Brain pericyte (primary cell): ENCODE measurements around the gene CDH12.
"Not testable (repeated sequence)": the region's sequence is repeated elsewhere in the genome, so short reads cannot be mapped to it uniquely, and the experiment has no call there.

ENCODE experiments used
- DNase-seq: peaks from one replicate; pipeline ENCODE4 v3.0.0-alpha.2; 2012; ENCODE audit warnings: low read depth, low spot score

The CDH12 gene

GRCh38 chr5:22156953-22157352, 696.2 kb downstream of the CDH12 start:
- DNase-seq, result not testable (repeated sequence)

DNA sequence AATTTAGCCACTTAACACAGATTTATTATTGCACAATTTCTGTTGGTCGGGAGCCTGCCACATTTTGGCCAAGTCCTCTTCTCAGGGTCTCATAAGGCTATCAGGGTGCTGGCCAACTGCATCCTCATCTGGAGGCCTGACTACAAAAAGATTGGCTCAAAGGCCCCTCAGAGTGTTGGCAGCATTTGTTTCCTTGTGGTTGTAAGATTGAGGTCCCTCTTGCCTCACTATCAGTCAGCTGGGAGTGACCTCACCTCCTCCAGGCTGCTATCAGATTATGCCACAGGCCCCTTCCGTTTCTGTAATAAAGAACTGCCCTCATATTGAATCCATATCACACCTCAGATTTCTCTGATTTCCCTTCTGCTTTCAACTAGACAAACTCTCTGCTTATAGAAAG, 698.4 kb downstream of the CDH12 start:
- not testable (repeated sequence) for DNase-seq

DNA sequence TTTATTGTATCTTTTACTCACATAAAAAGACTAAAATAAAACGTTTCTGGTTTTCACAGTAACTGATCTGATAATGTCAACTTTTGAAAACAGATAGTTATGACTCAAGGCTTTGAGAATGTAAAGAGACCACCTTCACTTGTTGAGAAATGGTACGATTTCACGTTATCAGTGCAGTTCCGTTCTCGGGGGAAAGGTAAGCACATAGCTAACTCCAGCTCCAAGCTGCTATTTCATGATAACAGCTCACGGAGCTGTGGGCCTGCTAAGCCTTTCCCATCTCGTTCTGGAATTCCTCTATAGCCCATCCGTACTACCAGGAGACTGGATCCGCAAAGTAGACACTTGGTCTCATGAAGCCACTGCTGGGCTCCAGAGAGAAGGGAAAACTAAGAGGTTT, 701.3 kb downstream of the CDH12 start:
- DNase-seq, result not testable (repeated sequence)

DNA sequence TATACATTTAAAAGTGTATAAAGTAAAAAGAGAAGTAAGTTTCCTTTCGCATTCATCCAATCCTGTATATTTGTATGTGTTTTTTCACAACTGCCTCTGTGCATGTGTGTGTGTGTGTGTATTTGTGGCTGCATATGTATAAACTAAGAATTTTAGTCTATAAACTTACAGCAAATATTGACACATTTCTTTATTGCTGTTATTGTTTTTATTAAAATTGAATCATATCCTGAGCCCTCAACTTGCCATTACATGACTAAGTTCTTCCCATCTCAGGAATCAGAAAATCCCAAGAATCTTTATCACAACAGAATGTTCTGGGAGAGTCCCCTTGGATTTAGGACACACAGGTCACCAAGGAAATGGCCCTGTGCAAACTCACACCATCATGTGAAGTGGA, 712.7 kb downstream of the CDH12 start:
- DNase-seq, result not testable (repeated sequence)

GRCh38 chr5:22139662-22140300, 713.4 kb downstream of the CDH12 start:
- DNase-seq, result not testable (repeated sequence)

- DNase-seq, result no peak
These were observed 741.8 kb downstream of the CDH12 start for GRCh38 chr5:22111320-22111719.

DNA sequence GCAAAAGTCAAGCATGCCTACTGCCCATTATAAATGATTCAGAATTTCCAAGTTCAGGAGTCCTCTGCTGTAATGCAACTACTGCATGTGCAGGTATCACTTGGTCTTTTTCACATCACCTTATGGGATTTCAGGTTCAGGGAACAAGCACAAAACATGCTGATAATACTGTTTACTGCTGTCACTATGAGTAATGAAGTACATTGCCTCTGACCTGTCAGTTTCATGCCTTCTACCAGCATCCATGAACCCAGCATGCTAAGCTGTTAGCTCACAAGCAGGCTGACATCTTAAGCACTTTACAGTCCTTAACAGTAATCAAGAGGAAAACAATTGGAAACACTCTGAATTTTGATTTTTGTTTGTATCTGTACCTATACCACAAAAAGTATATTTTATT, 743.8 kb downstream of the CDH12 start:
- DNase-seq, result no peak

- DNase-seq, result no peak
These were observed 744.6 kb downstream of the CDH12 start for GRCh38 chr5:22108545-22108944.

DNA sequence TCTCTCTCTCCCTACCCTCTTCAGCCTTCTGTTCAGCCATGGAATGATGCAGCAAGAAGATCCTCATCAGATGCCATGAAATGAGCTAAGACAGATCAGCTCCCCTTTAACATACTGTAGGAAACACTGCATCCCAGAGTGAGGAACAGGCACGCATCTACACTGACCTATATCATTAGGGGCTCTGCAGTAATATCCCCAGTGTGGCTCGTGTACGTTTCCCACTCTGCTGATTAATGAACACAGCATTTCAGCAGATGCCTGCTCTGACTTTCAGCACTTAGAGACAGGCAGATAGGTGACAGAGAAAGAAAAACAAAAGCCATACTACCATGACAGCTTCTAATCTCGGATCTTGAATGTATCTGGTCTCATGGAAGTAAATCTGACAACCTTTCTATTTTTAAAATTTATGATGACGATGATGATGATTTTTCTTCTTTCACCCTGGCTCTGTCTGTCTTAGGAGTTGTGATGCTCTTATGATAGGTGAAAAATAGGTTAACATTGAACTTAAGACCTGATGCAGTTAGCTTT, 750.3 kb downstream of the CDH12 start:
- no peak for DNase-seq

DNA sequence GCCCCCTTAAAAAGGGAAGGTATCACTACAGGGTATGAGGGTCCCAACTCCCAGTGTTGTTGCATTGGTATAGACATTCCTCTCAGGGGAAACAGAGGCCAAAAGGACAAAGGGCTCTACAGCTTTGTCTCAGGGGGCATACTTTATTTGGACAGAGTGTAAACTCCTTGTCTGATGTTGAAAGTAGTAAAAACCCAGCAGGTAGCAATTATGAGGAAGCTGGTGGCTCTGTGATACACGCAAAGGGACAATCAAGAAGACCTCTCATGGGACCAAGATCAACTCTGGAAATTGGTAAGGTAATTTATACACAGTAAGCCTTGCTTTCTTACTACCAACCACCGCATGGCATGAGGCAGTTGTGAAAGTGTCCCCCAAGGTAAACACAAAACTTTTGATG, 764.6 kb downstream of the CDH12 start:
- no peak for DNase-seq

DNA sequence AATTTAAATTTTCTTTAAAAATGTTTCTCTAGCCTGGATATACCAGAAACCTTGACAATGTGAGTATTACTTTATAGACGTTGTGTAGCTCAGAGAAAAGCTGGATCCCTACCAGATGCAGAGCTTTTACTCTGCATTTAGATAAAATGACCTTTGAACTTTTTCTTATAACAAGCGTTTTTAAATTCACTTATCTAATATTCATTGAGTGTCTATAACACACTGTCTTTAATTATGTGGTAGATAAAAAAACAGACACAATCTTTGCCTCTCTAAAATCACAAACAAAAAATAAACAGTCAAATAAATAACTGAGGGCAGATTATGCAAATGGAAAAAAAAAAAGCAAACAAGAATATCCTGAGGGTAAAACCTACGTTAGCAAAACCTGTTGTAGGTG, 773.6 kb downstream of the CDH12 start:
- DNase-seq, result no peak

DNA sequence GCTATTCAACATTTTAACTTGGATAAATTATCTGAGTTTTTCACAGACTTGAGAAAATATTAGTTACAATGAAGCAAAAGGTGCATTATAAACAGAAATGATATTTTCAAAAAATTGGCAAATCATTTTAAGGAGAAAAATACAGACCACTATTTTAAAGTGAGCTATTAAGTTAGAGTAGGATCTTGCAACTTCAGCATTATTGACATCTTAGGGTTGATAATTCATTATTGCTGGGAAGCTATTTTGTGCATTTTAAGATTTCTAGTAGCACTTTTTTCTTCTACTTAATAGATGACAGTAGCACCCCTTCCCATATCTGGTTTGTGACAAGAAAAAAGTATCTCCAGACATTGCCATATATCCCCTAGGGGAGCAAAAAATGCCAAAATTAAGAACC, 774.1 kb downstream of the CDH12 start:
- DNase-seq, result no peak

GRCh38 chr5:22076586-22076985, 776.6 kb downstream of the CDH12 start:
- no peak for DNase-seq

- no peak for DNase-seq
These were observed 782.9 kb downstream of the CDH12 start for GRCh38 chr5:22070186-22070728.

DNA sequence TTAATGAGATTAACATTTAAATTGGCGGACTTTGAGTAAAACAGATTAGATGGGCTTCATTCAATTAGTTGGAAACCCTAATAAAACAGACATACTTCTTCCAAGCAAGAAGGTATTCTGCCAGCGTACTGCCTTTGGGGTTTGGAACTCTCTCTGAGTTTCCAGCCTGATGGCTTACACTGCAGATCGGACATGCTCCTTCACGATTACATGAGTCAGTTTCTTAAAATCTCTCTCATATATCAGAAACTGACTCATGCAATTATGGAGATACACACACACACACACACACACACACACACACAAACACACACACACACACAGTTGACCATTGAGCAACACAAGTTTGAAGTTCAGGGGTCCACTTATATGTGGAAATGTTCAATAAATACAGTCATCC, 789.4 kb downstream of the CDH12 start:
- no peak for DNase-seq

GRCh38 chr5:22058620-22059019, 794.5 kb downstream of the CDH12 start:
- DNase-seq, result no peak

GRCh38 chr5:22057012-22057411, 796.1 kb downstream of the CDH12 start:
- no peak for DNase-seq

GRCh38 chr5:22056601-22057000, 796.5 kb downstream of the CDH12 start:
- no peak for DNase-seq

DNA sequence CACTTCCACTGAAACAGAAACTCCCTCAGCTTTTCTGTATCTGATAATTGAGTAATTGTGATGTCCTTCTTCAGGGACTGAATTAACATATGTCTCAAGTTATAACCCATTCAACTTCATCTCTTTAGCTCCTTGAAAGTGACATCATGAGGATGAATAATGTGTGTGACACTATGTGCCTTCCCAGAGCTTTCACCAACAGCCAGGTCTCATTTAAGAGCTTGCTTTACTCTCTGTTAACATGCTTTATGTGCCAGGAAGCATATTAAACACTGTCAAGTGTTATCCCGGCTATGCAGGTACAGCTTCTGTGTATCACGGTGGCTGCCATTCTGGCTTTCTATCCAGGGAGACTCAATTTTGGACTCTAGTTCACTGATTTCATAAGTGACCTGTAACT, 799.9 kb downstream of the CDH12 start:
- DNase-seq, result no peak

DNA sequence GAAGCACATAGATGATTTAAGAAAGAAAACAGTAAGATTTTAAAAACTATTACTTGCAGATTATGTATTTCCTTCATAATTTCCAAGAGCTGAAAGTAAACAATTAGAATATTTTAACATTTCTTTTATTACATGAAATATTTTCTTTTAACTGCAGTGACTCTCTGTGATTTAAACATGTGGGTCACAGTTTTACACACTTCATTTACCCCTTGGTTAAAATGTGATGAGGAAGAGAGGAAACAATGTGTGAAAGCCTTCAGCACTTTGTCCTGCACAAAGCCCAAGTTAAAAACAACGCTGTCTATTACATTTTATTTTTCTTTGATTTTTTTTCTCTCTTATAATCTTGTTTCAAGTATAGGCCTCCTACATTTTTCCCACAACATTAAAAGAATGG, 801.3 kb downstream of the CDH12 start:
- no peak for DNase-seq

GRCh38 chr5:22050931-22051330, 802.2 kb downstream of the CDH12 start:
- no peak for DNase-seq

- no peak for DNase-seq
These were observed 808.9 kb downstream of the CDH12 start for GRCh38 chr5:22044229-22044628.

DNA sequence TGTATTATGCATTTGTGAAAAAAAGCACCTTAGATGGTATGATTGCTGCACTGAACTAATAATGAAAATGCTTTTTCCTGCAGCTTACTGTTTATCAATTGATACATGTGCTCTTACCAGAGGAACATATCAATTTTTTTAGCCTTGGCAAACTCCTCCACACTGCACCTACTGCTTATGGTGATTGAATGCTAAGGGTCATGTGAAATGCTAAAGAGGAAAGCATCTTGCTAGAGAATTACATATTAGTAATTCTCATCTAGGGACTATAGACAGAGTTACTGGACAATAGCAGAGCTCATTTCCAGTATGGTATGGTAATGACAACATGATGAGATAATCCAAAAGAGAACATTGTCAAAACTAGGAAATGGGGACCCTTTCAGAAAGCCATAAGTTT, 817.1 kb downstream of the CDH12 start:
- DNase-seq, result no peak

DNA sequence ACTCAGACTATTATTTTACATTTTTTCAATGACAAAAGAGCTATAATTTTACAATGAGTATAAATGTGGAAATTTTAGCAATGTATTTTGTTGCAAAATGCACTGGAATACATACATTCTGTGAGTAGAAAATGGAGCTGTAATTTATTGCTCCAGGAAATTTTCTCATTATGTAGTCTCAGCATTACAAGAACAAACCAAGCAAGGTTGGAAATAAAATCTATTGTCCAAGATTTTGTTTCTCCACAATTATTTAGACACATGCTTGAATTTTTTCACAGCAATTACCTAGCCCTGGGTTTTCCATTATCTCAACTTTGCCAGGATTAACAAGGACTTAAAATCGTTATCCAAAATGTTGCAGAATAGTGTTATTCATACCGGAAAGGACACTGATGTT, 820.1 kb downstream of the CDH12 start:
- DNase-seq, result no peak
